PC-3 (cell line): ENCODE results near the gene MAT2B.

Experiments
- CTCF ChIP-seq: fragments of 300-600 bp; sonication (generic); conservative IDR thresholded peaks from 2 replicates; pipeline ENCODE4 v1.5.1; 2017; ENCODE audit warnings: antibody characterized with exemption, low read depth, mild to moderate bottlenecking, low read length
- EZH2 ChIP-seq: fragments of 300-600 bp; sonication (generic); IDR thresholded peaks from one replicate; pipeline ENCODE4 v1.6.1; 2017; ENCODE audit warnings: antibody characterized with exemption, mild to moderate bottlenecking, low read length; ENCODE audit not compliant: unreplicated experiment

DNA sequence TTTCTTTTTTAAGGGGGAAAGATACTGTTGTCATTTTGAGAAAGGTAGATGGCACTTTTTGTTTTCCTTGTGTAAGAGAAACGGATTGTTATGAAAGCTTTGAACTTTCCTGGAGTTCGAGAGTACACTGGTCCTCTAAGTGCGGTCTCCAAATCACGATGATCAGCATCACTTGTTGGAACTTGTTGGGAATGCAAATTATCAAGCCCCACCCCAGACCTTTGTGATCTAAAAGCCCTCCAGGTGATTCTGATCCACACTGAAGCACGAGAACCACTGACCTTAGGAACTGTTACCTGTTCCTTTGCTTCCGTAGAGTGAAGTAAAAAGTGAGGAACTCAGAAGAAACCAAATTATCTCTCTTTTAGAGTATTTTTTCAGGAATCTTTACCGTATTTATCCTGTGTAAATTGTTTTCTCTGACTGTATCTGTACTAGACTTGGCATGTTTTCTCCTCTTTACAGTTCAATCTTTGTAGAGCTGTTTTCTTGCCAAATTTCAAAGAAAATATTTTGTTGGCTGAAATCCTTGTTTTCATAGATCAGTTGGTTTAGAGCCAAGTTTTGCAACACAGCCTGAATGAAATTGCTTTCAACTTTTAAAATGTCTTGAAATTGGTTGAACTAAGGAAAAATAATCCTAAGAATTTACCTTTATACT, 4.0 kb downstream of the MAT2B start:
- no peak for TF ChIP-seq CTCF
- TF ChIP-seq EZH2: no peak
